HepG2 (cell line): ENCODE results near the gene BORCS5. TPM values are rescaled to one million over a fixed set of nuclear protein-coding genes. Genes with fewer than 3 reads are reported as not detected.

Experiments used
- DPF2 ChIP-seq: sonication (generic); formaldehyde crosslinking; IDR thresholded peaks from 2 replicates; pipeline ENCODE4 v1.4.0; 2020; ENCODE audit warnings: mild to moderate bottlenecking, low read depth, missing genetic modification reagents, borderline replicate concordance
- GLI4 ChIP-seq: sonication (generic); formaldehyde crosslinking; IDR thresholded peaks from 2 replicates; pipeline ENCODE4 v1.5.1; 2020; ENCODE audit warnings: missing genetic modification reagents, mild to moderate bottlenecking, moderate library complexity, borderline replicate concordance
- GTF2F1 ChIP-seq: fragments of 150-350 bp; IDR thresholded peaks from 2 replicates; pipeline ENCODE4 v1.6.1; 2014; ENCODE audit warnings: low read length
- HMGA1 ChIP-seq: sonication (generic); formaldehyde crosslinking; conservative IDR thresholded peaks from 2 replicates; pipeline ENCODE4 v1.4.0; 2020; ENCODE audit warnings: missing genetic modification reagents
- MEIS2 ChIP-seq: sonication (generic); formaldehyde crosslinking; IDR thresholded peaks from 2 replicates; pipeline ENCODE4 v1.9.0; 2021; ENCODE audit warnings: mild to moderate bottlenecking, missing genetic modification reagents
- NFKBIZ ChIP-seq: IDR thresholded peaks from 2 replicates; pipeline ENCODE4 v1.6.1; 2018; ENCODE audit warnings: missing genetic modification reagents, missing compliant biosample characterization
- POLR2G ChIP-seq: fragments of 200-400 bp; formaldehyde crosslinking; IDR thresholded peaks from 2 replicates; pipeline ENCODE4 v1.6.1; 2018; ENCODE audit warnings: mild to moderate bottlenecking, low read depth, low read length, moderate library complexity
- RFXANK ChIP-seq: IDR thresholded peaks from 2 replicates; pipeline ENCODE4 v1.6.1; 2016
- ZMYM3 ChIP-seq: sonication (generic); formaldehyde crosslinking; IDR thresholded peaks from 2 replicates; pipeline ENCODE4 v1.5.1; 2020; ENCODE audit warnings: mild to moderate bottlenecking, missing genetic modification reagents
- ZNF335 ChIP-seq: sonication (generic); formaldehyde crosslinking; IDR thresholded peaks from 2 replicates; pipeline ENCODE4 v1.4.0; 2020; ENCODE audit warnings: missing genetic modification reagents
- ZNF589 ChIP-seq: sonication (generic); formaldehyde crosslinking; conservative IDR thresholded peaks from 2 replicates; pipeline ENCODE4 v1.8.0; 2022; ENCODE audit warnings: mild to moderate bottlenecking, moderate library complexity, missing genetic modification reagents
- ZNF598 ChIP-seq: sonication (generic); formaldehyde crosslinking; IDR thresholded peaks from 2 replicates; pipeline ENCODE4 v1.5.1; 2020; ENCODE audit warnings: mild to moderate bottlenecking, missing genetic modification reagents, borderline replicate concordance
- ZNF777 ChIP-seq: sonication (generic); formaldehyde crosslinking; IDR thresholded peaks from 2 replicates; pipeline ENCODE4 v1.4.0; 2020; ENCODE audit warnings: missing genetic modification reagents
- polyA plus RNA-seq, 8 experiments: library from polyadenylated mRNA; depleted of rRNA in 3 of 8; stranded (reverse) in 7 of 8; unstranded in 1 of 8; fragments of >200 nt; fragmentation: Illumina TruSeq in 4 of 8; extraction: Trizol in 4 of 8; gene quantifications; 2 replicates each; pipeline versions ENCODE4 v1.2.1 to v1.2.3, GENCODE V29; 2011 to 2016; ENCODE audit warnings: low read depth in 4 of 8, missing spikeins in 1 of 8, mixed read lengths in 1 of 8; ENCODE audit not compliant: insufficient read depth in 1 of 8
- total RNA-seq, 5 experiments: library from RNA; depleted of rRNA; stranded (reverse); fragments of >200 nt; fragmentation: Illumina TruSeq; extraction: Trizol; gene quantifications; 2 replicates each; pipeline ENCODE4 v1.2.3, GENCODE V29; 2016; ENCODE audit warnings: low read depth in 1 of 5
- TF ChIP-seq, protein P1 (sequence below): sonication (generic); formaldehyde crosslinking; IDR thresholded peaks from 2 replicates; pipeline ENCODE4 v1.8.0; 2022; ENCODE audit warnings: mild to moderate bottlenecking, missing genetic modification reagents
- TF ChIP-seq, protein P2 (sequence below): sonication (generic); formaldehyde crosslinking; IDR thresholded peaks from 2 replicates; pipeline ENCODE4 v1.8.0; 2022; ENCODE audit warnings: mild to moderate bottlenecking, missing genetic modification reagents, borderline replicate concordance
- TF ChIP-seq, protein P3 (sequence below): sonication (generic); formaldehyde crosslinking; IDR thresholded peaks from 2 replicates; pipeline ENCODE4 v1.8.1; 2023; ENCODE audit warnings: mild to moderate bottlenecking, missing genetic modification reagents
- TF ChIP-seq, protein P4 (sequence below): sonication (generic); formaldehyde crosslinking; IDR thresholded peaks from 2 replicates; pipeline ENCODE4 v1.5.1; 2020; ENCODE audit warnings: mild to moderate bottlenecking, missing genetic modification reagents, moderate library complexity
- TF ChIP-seq, protein P5 (sequence below): IDR thresholded peaks from 2 replicates; pipeline ENCODE4 v1.6.1; 2016
- TF ChIP-seq, protein P6 (sequence below): sonication (generic); formaldehyde crosslinking; IDR thresholded peaks from 2 replicates; pipeline ENCODE4 v1.8.1; 2023; ENCODE audit warnings: missing genetic modification reagents, inconsistent platforms, borderline replicate concordance

The BORCS5 gene
- total and polyA plus RNA-seq, 2 of the 13 experiments (the other 11 are each of a cell fraction or from before 2014, with no cell fraction given), result 3.9 to 4.7 TPM

DNA sequence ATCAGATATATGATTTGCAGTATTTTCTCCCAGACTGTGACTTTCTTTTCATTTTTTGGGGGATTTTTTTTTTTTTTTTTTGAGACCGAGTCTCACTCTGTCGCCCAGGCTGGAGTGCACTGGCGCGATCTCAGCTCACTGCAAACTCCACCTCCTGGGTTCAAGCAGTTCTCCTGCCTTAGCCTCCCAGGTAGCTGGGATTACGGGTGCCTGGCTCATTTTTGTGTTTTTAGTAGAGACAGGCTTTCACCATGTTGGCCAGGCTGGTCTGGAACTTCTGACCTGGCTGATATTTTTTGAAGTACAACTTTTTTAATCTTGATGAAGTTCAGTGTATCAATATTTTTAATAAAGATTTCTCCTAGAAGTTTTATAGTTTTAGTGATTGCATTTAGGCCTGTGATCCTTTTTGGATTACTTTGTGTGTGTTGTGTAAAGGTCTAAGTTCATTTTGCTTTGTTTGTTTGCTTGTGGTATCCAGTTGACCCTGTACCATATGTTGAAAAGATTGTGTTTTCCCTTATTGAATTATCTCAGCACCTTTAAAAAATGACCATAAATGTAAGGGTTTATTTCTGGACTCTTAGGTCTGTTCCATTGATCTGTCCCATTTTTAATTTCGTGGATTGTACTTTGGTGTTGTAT, 24.2 kb downstream of the BORCS5 start (continued):
- TF ChIP-seq, protein P1, sequence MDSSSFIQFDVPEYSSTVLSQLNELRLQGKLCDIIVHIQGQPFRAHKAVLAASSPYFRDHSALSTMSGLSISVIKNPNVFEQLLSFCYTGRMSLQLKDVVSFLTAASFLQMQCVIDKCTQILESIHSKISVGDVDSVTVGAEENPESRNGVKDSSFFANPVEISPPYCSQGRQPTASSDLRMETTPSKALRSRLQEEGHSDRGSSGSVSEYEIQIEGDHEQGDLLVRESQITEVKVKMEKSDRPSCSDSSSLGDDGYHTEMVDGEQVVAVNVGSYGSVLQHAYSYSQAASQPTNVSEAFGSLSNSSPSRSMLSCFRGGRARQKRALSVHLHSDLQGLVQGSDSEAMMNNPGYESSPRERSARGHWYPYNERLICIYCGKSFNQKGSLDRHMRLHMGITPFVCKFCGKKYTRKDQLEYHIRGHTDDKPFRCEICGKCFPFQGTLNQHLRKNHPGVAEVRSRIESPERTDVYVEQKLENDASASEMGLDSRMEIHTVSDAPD, result no peak
- TF ChIP-seq, protein P2, sequence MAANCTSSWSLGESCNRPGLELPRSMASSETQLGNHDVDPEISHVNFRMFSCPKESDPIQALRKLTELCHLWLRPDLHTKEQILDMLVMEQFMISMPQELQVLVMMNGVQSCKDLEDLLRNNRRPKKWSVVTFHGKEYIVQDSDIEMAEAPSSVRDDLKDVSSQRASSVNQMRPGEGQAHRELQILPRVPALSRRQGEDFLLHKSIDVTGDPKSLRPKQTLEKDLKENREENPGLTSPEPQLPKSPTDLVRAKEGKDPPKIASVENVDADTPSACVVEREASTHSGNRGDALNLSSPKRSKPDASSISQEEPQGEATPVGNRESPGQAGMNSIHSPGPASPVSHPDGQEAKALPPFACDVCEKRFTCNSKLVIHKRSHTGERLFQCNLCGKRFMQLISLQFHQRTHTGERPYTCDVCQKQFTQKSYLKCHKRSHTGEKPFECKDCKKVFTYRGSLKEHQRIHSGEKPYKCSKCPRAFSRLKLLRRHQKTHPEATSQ (CRISPR knock-in tag), result no peak
- no peak for TF ChIP-seq NFKBIZ (CRISPR knock-in tag)
- TF ChIP-seq, protein P3, sequence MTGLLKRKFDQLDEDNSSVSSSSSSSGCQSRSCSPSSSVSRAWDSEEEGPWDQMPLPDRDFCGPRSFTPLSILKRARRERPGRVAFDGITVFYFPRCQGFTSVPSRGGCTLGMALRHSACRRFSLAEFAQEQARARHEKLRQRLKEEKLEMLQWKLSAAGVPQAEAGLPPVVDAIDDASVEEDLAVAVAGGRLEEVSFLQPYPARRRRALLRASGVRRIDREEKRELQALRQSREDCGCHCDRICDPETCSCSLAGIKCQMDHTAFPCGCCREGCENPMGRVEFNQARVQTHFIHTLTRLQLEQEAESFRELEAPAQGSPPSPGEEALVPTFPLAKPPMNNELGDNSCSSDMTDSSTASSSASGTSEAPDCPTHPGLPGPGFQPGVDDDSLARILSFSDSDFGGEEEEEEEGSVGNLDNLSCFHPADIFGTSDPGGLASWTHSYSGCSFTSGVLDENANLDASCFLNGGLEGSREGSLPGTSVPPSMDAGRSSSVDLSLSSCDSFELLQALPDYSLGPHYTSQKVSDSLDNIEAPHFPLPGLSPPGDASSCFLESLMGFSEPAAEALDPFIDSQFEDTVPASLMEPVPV (CRISPR knock-in tag), result no peak
- TF ChIP-seq DPF2, result peak; percentile 40; the same call in 1 of the 2 replicates
- TF ChIP-seq, protein P4, sequence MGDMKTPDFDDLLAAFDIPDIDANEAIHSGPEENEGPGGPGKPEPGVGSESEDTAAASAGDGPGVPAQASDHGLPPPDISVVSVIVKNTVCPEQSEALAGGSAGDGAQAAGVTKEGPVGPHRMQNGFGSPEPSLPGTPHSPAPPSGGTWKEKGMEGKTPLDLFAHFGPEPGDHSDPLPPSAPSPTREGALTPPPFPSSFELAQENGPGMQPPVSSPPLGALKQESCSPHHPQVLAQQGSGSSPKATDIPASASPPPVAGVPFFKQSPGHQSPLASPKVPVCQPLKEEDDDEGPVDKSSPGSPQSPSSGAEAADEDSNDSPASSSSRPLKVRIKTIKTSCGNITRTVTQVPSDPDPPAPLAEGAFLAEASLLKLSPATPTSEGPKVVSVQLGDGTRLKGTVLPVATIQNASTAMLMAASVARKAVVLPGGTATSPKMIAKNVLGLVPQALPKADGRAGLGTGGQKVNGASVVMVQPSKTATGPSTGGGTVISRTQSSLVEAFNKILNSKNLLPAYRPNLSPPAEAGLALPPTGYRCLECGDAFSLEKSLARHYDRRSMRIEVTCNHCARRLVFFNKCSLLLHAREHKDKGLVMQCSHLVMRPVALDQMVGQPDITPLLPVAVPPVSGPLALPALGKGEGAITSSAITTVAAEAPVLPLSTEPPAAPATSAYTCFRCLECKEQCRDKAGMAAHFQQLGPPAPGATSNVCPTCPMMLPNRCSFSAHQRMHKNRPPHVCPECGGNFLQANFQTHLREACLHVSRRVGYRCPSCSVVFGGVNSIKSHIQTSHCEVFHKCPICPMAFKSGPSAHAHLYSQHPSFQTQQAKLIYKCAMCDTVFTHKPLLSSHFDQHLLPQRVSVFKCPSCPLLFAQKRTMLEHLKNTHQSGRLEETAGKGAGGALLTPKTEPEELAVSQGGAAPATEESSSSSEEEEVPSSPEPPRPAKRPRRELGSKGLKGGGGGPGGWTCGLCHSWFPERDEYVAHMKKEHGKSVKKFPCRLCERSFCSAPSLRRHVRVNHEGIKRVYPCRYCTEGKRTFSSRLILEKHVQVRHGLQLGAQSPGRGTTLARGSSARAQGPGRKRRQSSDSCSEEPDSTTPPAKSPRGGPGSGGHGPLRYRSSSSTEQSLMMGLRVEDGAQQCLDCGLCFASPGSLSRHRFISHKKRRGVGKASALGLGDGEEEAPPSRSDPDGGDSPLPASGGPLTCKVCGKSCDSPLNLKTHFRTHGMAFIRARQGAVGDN (CRISPR knock-in tag), result no peak
- no peak for TF ChIP-seq ZNF335 (CRISPR knock-in tag)
- no peak for TF ChIP-seq MEIS2 (CRISPR knock-in tag)
- TF ChIP-seq GLI4 (CRISPR knock-in tag), result no peak
- TF ChIP-seq ZNF598, result no peak
- TF ChIP-seq POLR2G, result no peak
- no peak for TF ChIP-seq GTF2F1
- no peak for TF ChIP-seq ZNF777
- no peak for TF ChIP-seq ZNF589 (CRISPR knock-in tag)
- TF ChIP-seq, protein P5, sequence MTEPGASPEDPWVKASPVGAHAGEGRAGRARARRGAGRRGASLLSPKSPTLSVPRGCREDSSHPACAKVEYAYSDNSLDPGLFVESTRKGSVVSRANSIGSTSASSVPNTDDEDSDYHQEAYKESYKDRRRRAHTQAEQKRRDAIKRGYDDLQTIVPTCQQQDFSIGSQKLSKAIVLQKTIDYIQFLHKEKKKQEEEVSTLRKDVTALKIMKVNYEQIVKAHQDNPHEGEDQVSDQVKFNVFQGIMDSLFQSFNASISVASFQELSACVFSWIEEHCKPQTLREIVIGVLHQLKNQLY, result peak; percentile 31; the same call in 1 of the 2 replicates
- TF ChIP-seq, protein P6, sequence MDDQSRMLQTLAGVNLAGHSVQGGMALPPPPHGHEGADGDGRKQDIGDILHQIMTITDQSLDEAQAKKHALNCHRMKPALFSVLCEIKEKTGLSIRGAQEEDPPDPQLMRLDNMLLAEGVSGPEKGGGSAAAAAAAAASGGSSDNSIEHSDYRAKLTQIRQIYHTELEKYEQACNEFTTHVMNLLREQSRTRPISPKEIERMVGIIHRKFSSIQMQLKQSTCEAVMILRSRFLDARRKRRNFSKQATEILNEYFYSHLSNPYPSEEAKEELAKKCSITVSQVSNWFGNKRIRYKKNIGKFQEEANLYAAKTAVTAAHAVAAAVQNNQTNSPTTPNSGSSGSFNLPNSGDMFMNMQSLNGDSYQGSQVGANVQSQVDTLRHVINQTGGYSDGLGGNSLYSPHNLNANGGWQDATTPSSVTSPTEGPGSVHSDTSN, result no peak
- peak; percentile 40; the same call in 1 of the 2 replicates for TF ChIP-seq ZMYM3 (CRISPR knock-in tag)
- TF ChIP-seq RFXANK, result no peak
- no peak for TF ChIP-seq HMGA1 (CRISPR knock-in tag)
